Measurements from ENCODE around the gene FBXL16. TPM values are rescaled to one million over a fixed set of nuclear protein-coding genes. Genes with fewer than 3 reads are reported as not detected.

Gene FBXL16
- total and polyA plus RNA-seq, 2 donors (not counting 1 experiment from before 2014, with no cell fraction given): 0.07 TPM; not detected in 1

DNA sequence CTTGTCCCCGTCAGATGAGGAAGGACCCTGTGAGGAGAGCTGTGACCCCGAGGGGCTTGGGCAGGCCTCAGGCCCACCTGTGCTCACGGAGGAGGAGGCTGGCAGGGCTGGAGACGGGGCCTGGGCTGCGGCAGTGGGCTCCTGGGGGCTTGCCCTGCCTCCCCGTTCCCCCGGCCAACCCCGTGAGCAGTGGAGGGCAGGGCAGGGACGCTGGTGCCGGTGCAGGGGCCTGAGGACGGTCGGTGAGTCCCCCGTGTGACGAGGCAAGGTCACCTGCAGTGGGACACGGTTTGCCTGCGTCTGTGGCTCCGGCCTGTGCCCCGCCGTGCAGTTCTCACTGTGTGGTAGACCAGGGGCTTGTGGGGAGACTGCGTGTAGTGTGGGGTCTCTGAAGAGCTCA lies 46.0 kb downstream of the FBXL16 start:
- TF ChIP-seq, protein P1, sequence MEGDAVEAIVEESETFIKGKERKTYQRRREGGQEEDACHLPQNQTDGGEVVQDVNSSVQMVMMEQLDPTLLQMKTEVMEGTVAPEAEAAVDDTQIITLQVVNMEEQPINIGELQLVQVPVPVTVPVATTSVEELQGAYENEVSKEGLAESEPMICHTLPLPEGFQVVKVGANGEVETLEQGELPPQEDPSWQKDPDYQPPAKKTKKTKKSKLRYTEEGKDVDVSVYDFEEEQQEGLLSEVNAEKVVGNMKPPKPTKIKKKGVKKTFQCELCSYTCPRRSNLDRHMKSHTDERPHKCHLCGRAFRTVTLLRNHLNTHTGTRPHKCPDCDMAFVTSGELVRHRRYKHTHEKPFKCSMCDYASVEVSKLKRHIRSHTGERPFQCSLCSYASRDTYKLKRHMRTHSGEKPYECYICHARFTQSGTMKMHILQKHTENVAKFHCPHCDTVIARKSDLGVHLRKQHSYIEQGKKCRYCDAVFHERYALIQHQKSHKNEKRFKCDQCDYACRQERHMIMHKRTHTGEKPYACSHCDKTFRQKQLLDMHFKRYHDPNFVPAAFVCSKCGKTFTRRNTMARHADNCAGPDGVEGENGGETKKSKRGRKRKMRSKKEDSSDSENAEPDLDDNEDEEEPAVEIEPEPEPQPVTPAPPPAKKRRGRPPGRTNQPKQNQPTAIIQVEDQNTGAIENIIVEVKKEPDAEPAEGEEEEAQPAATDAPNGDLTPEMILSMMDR (conservative IDR thresholded peaks at IDR 0.05 in 1 of 2, IDR thresholded peaks at IDR 0.05 in 1 of 2; ENCODE audit: low read depth in 1 of 2, low read length in 2 of 2): no peak
- TF ChIP-seq EZH2 (IDR thresholded peaks at IDR 0.05; ENCODE audit: low read length, missing control alignments): no peak
- Histone ChIP-seq H3K9me3 (ENCODE audit: control insufficient read depth, insufficient read depth, low read depth, low read length) (no peaks in the 10 kb centered on the region), H3K27ac (ENCODE audit: insufficient read depth, low read length) (no peak overlapping the region), H3K9ac (ENCODE audit: insufficient read depth, low read length) (no peak overlapping the region), H3K27me3 (ENCODE audit: control insufficient read depth, insufficient read depth, low read length) (no peaks in the 10 kb centered on the region), H4K20me1 (ENCODE audit: control insufficient read depth, extremely low read depth, insufficient read depth, low read length) (no peaks in the 10 kb centered on the region), H3K4me1 (ENCODE audit: control insufficient read depth, extremely low read depth, insufficient read depth, low read length) (no peaks in the 10 kb centered on the region), H3K4me3 (replicated peaks in 1 of 4; ENCODE audit: control extremely low read depth in 1 of 4, insufficient read depth in 1 of 4, low read depth in 3 of 4, low read length in 4 of 4) (no peak overlapping the region), H3K79me2 (ENCODE audit: control insufficient read depth, insufficient read depth, low read length) (no peaks in the 10 kb centered on the region), H2AFZ (ENCODE audit: low read length) (no peak overlapping the region), H3K4me2 (ENCODE audit: extremely low read depth, insufficient read depth, low read length) (no peak overlapping the region), H3K36me3 (ENCODE audit: control insufficient read depth, insufficient read depth, low read length) (peaks cover 12% of the 10 kb centered on the region)
- DNase-seq (ENCODE audit: low read depth in 2 of 2): no peak

DNA sequence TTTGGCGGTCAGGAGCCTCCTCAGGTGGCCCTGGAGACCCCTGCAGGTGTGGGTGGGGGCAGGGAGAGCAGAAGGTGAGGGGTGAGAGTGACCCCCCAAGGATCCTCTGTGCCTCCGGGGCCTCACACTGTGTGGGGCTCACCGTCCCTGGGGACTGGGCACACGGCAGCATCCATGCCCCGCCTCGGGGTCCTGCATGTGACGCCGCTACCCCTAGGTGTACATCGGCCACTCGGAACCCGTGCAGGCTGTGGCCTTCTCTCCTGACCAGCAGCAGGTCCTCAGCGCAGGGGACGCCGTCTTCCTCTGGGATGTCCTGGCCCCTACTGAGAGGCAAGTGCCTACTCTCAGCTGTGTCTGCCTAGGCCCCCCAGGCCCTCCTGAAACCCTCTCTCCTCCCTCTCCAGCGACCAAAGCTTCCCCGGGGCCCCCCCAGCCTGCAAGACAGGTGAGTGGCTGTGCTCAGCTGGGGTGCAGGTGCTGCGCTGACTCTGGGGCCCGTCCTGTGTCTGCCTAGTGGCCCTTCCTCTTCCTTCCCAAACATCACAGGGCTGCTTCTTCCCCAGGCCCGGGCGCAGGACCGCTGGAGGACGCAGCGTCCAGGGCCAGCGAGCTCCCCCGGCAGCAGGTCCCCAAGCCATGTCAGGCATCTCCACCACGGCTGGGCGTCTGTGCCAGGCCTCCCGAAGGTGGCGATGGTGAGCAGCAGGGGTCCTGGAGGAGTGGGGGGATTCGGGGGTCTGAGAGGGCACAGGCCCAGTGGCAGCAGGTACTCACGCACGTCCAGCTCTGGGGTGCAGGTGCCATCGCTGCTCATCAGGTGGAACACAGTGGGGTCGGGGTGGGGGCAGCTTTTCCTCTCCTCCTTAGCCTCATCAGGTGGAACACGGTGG lies 46.7 kb downstream of the FBXL16 start:
- Histone ChIP-seq H3K9ac (ENCODE audit: insufficient read depth, low read length) (no peak overlapping the region), H3K9me3 (ENCODE audit: control insufficient read depth, insufficient read depth, low read depth, low read length) (no peaks in the 10 kb centered on the region), H3K27me3 (ENCODE audit: control insufficient read depth, insufficient read depth, low read length) (no peaks in the 10 kb centered on the region), H3K27ac (ENCODE audit: insufficient read depth, low read length) (no peak overlapping the region), H2AFZ (ENCODE audit: low read length) (no peak overlapping the region), H3K4me2 (ENCODE audit: extremely low read depth, insufficient read depth, low read length) (no peak overlapping the region), H3K4me1 (ENCODE audit: control insufficient read depth, extremely low read depth, insufficient read depth, low read length) (no peaks in the 10 kb centered on the region), H4K20me1 (ENCODE audit: control insufficient read depth, extremely low read depth, insufficient read depth, low read length) (no peaks in the 10 kb centered on the region), H3K79me2 (ENCODE audit: control insufficient read depth, insufficient read depth, low read length) (no peaks in the 10 kb centered on the region), H3K36me3 (ENCODE audit: control insufficient read depth, insufficient read depth, low read length) (peaks cover 11% of the 10 kb centered on the region), H3K4me3 (replicated peaks in 1 of 4; ENCODE audit: control extremely low read depth in 1 of 4, insufficient read depth in 1 of 4, low read depth in 3 of 4, low read length in 4 of 4) (no peak overlapping the region)
- no peak for TF ChIP-seq EZH2 (IDR thresholded peaks at IDR 0.05; ENCODE audit: low read length, missing control alignments)
- TF ChIP-seq, protein P1 (conservative IDR thresholded peaks at IDR 0.05 in 1 of 2, IDR thresholded peaks at IDR 0.05 in 1 of 2; ENCODE audit: low read depth in 1 of 2, low read length in 2 of 2): no peak
- DNase-seq (ENCODE audit: low read depth in 2 of 2): no peak

DNA sequence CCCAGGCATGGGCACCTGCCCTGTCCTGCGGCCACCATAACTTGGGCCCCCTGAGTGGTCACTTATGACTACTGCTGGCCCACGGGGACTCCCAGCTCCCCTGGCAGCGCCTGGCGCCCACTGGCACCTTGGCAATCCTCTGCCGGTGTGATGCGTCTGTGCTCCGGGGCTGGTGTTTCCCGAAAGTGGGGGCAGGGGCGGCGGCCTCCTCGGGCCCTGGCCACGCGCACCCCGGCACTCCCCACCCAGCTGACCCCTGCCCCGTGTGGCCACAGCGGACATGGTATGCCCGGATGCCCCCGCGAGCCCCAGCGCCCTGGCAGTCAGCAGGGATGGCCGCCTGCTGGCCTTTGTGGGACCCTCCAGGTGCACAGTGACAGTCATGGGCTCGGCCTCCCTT lies 48.1 kb downstream of the FBXL16 start:
- no peaks in the 10 kb centered on the region for H3K27me3 ChIP-seq (ENCODE audit: control insufficient read depth, insufficient read depth, low read length)
- no peak overlapping the region for H2AFZ ChIP-seq (ENCODE audit: low read length)
- H3K4me2 ChIP-seq (ENCODE audit: extremely low read depth, insufficient read depth, low read length): no peak overlapping the region
- no peak for TF ChIP-seq EZH2 (IDR thresholded peaks at IDR 0.05; ENCODE audit: low read length, missing control alignments)
- TF ChIP-seq, protein P1 (conservative IDR thresholded peaks at IDR 0.05 in 1 of 2, IDR thresholded peaks at IDR 0.05 in 1 of 2; ENCODE audit: low read depth in 1 of 2, low read length in 2 of 2): no peak
- H3K27ac ChIP-seq (ENCODE audit: insufficient read depth, low read length): no peak overlapping the region
- H3K9ac ChIP-seq (ENCODE audit: insufficient read depth, low read length): no peak overlapping the region
- H3K79me2 ChIP-seq (ENCODE audit: control insufficient read depth, insufficient read depth, low read length): no peaks in the 10 kb centered on the region
- H3K36me3 ChIP-seq (ENCODE audit: control insufficient read depth, insufficient read depth, low read length): peaks cover 17% of the 10 kb centered on the region
- no peak for DNase-seq (ENCODE audit: low read depth in 2 of 2)
- H3K4me3 ChIP-seq (replicated peaks in 1 of 4; ENCODE audit: control extremely low read depth in 1 of 4, insufficient read depth in 1 of 4, low read depth in 3 of 4, low read length in 4 of 4): no peak overlapping the region
- H3K4me1 ChIP-seq (ENCODE audit: control insufficient read depth, extremely low read depth, insufficient read depth, low read length): no peaks in the 10 kb centered on the region
- no peaks in the 10 kb centered on the region for H4K20me1 ChIP-seq (ENCODE audit: control insufficient read depth, extremely low read depth, insufficient read depth, low read length)
- no peaks in the 10 kb centered on the region for H3K9me3 ChIP-seq (ENCODE audit: control insufficient read depth, insufficient read depth, low read depth, low read length)
